ENCODE measurements around the gene FAM168B.

The FAM168B gene

DNA sequence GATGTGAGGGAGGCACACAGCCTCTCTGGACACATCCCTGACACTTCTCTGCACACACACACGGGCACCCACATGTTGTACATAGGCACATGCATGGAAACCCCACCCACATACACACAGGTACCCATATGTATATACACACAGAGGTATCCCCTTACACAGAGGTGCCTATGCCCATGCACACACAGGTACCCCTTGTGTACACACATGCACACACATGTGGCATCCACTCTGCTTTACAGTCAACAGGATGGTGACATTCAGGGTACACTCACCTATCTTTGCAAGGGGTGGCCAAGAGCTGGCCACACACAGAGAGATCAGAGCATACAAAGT, 59.5 kb downstream of the FAM168B start:
- H3K4me3 Mint-ChIP-seq: peak overlapping the region; percentile 26
- H3K36me3 Mint-ChIP-seq (ENCODE audit: low read depth): no peaks in the 10 kb centered on the region

DNA sequence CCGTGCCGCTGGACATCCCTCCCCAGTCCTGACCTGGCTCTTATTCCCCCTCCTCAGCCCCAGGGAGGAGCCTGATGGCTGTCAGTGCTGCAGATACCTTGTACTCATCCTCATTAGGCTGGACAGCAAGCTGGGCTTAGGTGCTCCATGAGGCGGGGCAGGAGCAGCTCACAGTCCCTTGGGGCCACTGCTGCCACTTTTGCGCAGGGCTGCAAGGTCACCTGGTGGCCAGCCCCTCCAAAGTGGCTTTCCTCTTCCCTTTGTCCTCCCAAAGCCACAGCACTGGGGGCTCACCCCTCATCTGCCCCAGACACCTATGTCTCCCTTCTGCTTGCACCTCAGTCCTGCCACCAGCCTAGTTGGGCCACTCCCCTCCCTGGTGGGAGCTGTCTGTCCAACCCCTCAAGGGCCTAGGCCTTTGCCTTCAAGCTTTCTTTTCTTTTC, 60.8 kb downstream of the FAM168B start:
- Mint-ChIP-seq H3K27ac (no peak overlapping the region), H3K4me3 (no peak overlapping the region), H3K4me1 (ENCODE audit: low read depth) (peaks cover 6% of the 10 kb centered on the region), H3K36me3 (ENCODE audit: low read depth) (no peaks in the 10 kb centered on the region), H3K9me3 (no peaks in the 10 kb centered on the region), H3K27me3 (peaks cover 17% of the 10 kb centered on the region)

More for the DNA sequence above, 59.5 kb downstream of the FAM168B start:
- Mint-ChIP-seq H3K9me3 (no peaks in the 10 kb centered on the region), H3K27me3 (peaks cover 12% of the 10 kb centered on the region), H3K27ac (no peak overlapping the region), H3K4me1 (ENCODE audit: low read depth) (peaks cover 6% of the 10 kb centered on the region)

DNA sequence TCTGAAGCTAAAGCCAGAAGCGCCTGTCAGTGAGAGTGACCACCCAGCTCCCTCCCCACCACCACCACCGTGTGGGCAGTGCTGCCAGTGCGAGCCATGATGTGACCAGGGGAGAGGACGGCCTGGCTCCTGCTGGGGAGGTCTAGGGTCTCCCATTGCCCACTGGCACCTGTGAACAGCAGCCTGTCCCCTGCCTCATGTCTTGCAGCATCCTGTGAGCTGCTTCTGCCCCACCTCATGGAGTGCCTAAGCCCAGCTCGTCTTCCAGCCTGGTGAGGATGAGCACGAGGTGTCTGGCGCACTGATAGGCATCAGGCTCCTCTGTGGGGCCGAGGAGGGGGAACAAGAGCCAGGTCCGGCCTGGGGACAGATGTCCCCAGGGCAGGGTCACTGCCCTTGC, 61.4 kb downstream of the FAM168B start:
- Mint-ChIP-seq H3K9me3 (no peaks in the 10 kb centered on the region), H3K36me3 (ENCODE audit: low read depth) (no peaks in the 10 kb centered on the region), H3K27ac (no peak overlapping the region), H3K4me3 (no peak overlapping the region), H3K4me1 (ENCODE audit: low read depth) (peaks cover 6% of the 10 kb centered on the region), H3K27me3 (peaks cover 22% of the 10 kb centered on the region)

DNA sequence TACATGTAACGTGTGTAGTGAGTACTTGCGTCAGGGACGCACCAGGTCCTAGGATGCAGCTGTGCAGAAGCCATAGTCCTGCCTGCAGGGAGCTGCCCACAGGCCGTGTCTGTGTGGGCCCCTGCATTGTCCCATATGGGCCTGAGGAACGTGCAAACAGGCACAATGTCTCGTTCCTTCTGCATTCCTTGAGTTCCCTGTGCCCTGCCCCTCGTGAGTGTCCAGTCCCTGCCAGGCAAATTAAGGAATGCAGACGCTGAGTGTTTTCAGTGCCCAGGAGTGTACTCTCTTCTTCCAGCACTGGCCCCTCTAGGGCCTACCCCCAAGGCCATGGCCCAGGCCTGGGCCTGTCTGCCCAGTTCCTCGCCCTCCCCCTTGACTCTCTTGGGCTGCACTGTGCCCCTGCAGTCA, 61.8 kb downstream of the FAM168B start:
- Mint-ChIP-seq H3K27me3 (peaks cover 23% of the 10 kb centered on the region), H3K9me3 (no peaks in the 10 kb centered on the region), H3K4me3 (no peak overlapping the region), H3K36me3 (ENCODE audit: low read depth) (no peaks in the 10 kb centered on the region), H3K4me1 (ENCODE audit: low read depth) (peaks cover 6% of the 10 kb centered on the region), H3K27ac (no peak overlapping the region)

DNA sequence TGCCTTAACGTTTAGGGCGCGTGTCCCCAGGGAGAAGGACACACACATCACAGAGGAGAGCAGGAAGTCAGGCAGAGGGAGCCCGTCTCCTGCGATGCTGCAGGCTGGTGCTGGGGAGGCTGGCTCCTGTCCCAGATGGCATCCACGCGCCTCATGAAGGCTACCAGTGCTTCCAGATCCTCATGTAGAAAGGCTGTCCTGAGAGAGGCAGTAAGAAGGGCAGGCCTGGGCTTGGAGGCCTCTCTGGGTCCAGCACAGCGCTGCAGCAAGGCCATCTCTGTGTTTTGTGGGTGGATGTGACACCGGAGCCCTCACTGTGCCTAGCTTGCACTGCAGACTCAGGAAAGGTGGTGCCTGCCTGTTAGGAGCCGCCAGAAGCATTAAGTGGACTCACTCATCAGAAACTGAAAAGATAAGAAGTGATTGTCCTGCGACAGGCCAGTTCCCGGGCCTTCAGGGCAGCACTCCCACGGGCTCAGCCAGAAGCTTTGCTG, 62.7 kb downstream of the FAM168B start:
- Mint-ChIP-seq H3K27me3 (peaks cover 27% of the 10 kb centered on the region), H3K36me3 (ENCODE audit: low read depth) (no peaks in the 10 kb centered on the region), H3K9me3 (no peaks in the 10 kb centered on the region), H3K4me1 (ENCODE audit: low read depth) (peaks cover 6% of the 10 kb centered on the region), H3K27ac (no peak overlapping the region), H3K4me3 (no peak overlapping the region)

DNA sequence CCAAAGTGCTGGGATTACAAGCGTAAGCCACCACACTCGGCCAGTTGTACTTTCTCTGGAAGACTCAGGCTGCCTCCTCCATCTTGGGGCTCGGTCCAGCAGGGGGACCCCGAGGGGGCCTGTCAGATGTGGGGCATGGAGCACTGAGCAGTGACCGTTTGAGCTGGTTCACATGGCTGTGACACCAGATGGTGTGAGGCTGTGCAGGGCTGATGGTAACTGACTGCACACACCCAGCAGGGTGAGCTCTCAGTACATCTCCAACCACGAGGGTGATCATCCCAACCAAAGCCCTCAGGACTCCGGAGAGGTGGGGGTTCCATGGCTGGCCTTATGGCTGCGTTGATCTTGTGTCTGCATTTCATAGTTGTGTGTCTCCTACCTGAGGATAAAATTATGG, 63.4 kb downstream of the FAM168B start:
- Mint-ChIP-seq H3K27ac (no peak overlapping the region), H3K27me3 (peaks cover 30% of the 10 kb centered on the region), H3K4me3 (no peak overlapping the region), H3K4me1 (ENCODE audit: low read depth) (peaks cover 6% of the 10 kb centered on the region), H3K36me3 (ENCODE audit: low read depth) (no peaks in the 10 kb centered on the region), H3K9me3 (no peaks in the 10 kb centered on the region)

DNA sequence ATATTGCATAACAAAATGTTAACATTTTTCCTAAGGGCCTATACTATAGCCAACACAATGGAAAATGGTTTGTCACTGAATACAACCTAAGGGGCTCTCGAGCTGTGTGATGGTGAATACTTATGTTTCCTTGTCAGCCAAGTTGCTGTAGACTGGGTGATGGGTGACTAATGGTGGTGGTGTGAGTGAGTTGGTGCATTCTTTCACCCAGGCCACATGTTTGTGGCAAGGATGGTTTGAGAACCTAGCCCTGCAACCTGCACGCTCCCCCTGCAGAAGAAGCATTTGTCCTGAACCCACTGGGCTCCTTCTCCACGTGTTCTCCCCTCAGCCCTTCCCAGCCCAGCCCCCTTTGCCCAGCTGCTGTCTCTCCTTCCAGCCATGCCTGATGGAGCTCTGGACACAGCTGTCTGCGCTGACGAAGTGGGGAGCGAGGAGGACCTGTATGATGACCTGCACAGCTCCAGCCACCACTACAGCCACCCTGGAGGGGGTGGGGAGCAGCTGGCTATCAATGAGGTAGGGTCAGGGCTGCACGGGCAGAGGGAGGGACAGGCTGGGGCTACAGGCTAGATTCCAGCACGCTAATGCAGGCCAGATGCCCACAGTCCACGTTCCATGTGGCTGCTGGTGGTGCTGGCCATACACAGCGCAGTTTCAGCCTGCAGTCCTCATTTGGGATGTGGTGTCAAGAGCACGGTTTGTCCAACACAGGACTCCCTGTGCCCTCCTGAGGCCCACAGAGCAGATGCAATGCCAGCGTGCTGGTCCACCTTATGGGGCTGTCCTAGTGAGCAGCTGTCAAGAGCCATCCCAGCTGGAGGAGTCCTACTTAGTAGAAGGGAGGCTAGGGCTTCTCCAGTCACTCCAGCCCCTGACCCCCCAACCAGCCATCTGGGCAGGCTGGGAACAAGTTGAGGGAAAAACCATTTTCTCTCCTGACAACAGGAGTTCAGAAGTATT, 65.4 kb downstream of the FAM168B start:
- no peak overlapping the region for H3K27ac Mint-ChIP-seq
- no peaks in the 10 kb centered on the region for H3K36me3 Mint-ChIP-seq (ENCODE audit: low read depth)
- H3K4me1 Mint-ChIP-seq (ENCODE audit: low read depth): no peaks in the 10 kb centered on the region
- H3K9me3 Mint-ChIP-seq: no peaks in the 10 kb centered on the region
- no peak overlapping the region for H3K4me3 Mint-ChIP-seq
- peaks cover 26% of the 10 kb centered on the region for H3K27me3 Mint-ChIP-seq

DNA sequence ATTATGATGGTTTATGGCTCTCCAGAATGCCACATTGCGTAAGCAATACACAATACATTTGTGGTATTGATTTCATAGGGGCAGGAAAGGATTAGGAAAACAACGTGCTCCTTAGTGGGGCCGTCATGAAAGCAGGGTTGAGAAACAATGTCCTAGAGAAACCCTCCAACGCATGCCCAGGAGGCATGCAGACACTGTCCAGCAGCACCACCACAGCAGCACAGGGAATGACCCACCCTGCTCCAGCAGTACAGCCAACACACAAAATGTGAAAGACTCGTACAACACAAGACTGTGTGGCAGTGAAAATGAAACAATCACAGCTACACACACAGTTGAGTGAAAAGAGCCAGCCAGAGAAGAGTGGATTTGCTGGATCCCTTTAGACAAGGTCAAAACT, 66.3 kb downstream of the FAM168B start:
- Mint-ChIP-seq H3K27me3 (peaks cover 32% of the 10 kb centered on the region), H3K4me3 (no peak overlapping the region), H3K4me1 (ENCODE audit: low read depth) (no peaks in the 10 kb centered on the region), H3K36me3 (ENCODE audit: low read depth) (no peaks in the 10 kb centered on the region), H3K27ac (no peak overlapping the region), H3K9me3 (no peaks in the 10 kb centered on the region)

DNA sequence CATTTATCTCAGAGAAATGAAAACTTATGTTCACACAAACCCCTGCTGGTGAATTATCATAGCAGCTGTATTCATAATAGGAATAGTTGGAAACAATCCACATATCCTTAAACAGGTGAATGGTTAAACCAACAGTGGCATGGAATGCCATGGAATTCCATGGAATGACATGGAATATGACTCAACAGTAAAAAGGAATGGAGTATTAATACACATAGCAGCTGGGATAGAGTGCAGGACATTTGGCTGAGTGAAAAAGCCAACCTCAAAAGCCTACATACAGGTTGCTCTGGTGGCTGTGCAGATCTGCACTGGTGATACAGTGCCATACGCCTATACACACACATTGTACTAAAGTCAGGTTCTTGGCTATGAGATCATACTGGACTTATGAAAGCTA, 69.5 kb downstream of the FAM168B start:
- Mint-ChIP-seq H3K4me1 (ENCODE audit: low read depth) (no peaks in the 10 kb centered on the region), H3K9me3 (peaks cover 4% of the 10 kb centered on the region), H3K36me3 (ENCODE audit: low read depth) (no peaks in the 10 kb centered on the region), H3K27ac (no peak overlapping the region), H3K4me3 (no peak overlapping the region), H3K27me3 (peaks cover 36% of the 10 kb centered on the region)

DNA sequence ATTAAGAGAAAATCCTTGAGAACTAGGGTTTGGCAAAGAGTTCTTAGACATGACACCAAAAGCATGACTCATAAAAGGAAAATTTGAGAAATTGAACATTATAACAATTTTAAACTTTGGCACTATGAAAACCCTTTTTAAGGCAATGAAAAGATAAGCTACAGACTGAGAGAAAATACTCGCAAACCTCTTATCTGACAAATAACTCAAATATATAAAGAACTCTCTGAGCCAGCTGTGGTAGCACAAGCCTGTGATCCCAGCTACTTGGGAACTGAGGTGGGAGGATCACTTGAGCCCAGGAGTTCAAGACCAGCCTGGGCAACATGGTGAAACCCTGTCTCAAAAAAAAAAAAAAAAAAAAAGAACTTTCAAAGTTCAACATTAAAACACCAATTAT, 70.5 kb downstream of the FAM168B start:
- H3K27ac Mint-ChIP-seq: no peak overlapping the region
- H3K27me3 Mint-ChIP-seq: peaks cover 33% of the 10 kb centered on the region
- no peaks in the 10 kb centered on the region for H3K4me1 Mint-ChIP-seq (ENCODE audit: low read depth)
- no peaks in the 10 kb centered on the region for H3K36me3 Mint-ChIP-seq (ENCODE audit: low read depth)
- H3K9me3 Mint-ChIP-seq: peaks cover 4% of the 10 kb centered on the region
- no peak overlapping the region for H3K4me3 Mint-ChIP-seq

DNA sequence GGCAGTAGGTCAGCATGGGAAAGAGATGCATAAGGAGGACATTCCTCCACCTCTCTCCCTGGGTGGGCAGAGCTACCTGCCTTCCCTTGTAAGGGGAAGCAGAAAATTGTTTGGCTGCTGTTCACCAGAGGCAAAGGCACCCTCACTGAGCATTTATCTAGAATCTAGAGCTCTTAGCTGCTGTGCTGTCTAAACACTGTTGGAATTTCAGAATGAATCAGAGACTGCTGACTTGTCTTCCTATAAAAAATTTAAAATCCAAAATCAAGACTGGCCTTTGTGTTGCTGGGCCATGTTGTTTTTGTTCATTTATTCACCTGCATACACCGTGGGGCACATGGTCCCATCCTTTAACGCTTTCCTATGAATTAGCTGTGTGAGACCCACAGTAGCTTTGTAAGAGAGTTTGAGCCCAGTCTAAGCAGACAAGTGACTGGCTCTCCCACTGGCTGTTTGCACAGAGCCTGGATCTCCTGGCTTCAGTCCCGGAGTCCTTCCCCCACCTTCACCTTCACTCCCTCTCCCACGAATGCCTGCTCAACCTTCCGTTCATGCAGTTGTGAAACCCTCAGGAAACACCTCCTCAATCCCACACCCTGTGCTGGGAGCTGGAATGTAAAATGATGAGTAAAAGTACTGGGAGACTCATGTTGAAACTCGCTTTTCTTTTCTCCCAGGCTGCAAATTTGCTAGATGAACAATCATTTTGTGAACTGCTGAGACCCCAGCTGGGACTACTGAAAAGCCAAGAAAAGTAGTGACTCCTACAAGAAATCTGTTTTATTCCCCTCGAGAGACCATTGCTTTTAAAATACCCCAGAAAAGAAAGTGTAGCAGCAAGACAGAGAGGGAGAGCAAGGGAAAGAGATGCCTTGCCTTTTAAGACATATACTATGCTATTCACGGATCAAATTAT, 76.2 kb downstream of the FAM168B start:
- Mint-ChIP-seq H3K36me3 (ENCODE audit: low read depth) (no peaks in the 10 kb centered on the region), H3K27ac (no peak overlapping the region), H3K4me3 (no peak overlapping the region), H3K9me3 (peaks cover 4% of the 10 kb centered on the region), H3K27me3 (peaks cover 16% of the 10 kb centered on the region), H3K4me1 (ENCODE audit: low read depth) (no peaks in the 10 kb centered on the region)

DNA sequence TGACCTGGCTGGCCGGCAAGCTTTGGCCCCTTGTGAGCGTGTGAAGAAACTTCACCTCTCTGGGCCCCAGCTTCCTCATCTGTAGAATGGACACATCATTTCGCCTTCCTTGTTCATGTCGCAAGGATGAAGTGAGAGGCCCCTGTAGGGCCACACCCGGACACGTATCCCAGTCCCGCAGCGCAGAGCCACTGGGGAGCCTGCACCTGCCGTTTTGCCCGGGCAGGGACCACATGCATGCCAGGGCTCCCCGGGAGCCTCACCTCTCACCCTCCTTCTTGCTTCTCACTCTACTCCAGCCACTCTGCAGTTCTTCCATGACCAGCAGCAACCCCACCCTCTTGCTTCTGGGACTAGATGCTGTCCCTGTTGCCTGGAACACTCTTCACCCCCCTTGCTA, 77.5 kb downstream of the FAM168B start:
- Mint-ChIP-seq H3K4me3 (no peak overlapping the region), H3K9me3 (no peaks in the 10 kb centered on the region), H3K36me3 (ENCODE audit: low read depth) (no peaks in the 10 kb centered on the region), H3K4me1 (ENCODE audit: low read depth) (peaks cover 12% of the 10 kb centered on the region), H3K27ac (no peak overlapping the region), H3K27me3 (peaks cover 10% of the 10 kb centered on the region)

DNA sequence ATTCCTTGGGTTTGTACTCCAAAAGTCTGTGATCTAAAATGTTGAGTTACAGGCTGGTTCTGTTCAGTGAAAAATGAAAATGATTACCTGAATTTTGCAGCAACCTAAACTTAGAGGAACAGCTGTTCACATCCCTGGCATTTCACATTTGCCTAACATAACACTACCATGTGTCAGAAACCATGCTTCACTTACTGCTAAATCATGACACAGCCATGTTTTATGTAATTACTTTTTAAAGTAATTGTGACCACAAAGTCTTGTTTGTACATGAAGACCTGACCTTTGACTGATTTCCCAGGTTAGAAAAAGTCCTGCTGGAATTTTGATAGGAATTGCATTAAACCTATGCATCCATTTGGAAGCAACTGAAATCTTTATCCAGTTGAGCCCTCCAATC, 79.1 kb downstream of the FAM168B start:
- Mint-ChIP-seq H3K36me3 (ENCODE audit: low read depth) (no peaks in the 10 kb centered on the region), H3K4me3 (no peak overlapping the region), H3K27ac (no peak overlapping the region), H3K9me3 (no peaks in the 10 kb centered on the region), H3K4me1 (ENCODE audit: low read depth) (peaks cover 28% of the 10 kb centered on the region), H3K27me3 (peaks cover 10% of the 10 kb centered on the region)

DNA sequence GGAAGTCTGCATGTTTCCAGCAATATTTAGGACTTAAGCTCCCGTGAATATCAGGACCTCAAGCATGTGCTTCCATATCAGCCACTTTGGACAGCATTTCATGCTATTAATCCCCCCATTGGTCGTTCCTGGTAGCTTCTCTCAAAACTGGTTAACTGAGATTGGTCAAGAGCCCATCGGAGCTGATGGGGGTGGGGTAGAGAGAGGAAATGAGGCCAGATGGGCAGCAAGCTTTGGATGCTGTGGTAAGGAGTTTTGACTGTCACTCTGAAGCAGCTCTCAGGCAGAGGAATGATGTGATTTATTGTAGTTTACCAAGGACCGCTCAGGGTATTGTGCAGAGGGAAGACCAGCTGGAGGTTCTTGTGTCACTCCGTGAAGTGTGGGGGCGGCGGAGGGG, 81.8 kb downstream of the FAM168B start:
- no peaks in the 10 kb centered on the region for H3K36me3 Mint-ChIP-seq (ENCODE audit: low read depth)
- H3K9me3 Mint-ChIP-seq: no peaks in the 10 kb centered on the region
- H3K4me3 Mint-ChIP-seq: no peak overlapping the region
- H3K4me1 Mint-ChIP-seq (ENCODE audit: low read depth): peaks cover 33% of the 10 kb centered on the region
- no peak overlapping the region for H3K27ac Mint-ChIP-seq
- peaks cover 5% of the 10 kb centered on the region for H3K27me3 Mint-ChIP-seq

DNA sequence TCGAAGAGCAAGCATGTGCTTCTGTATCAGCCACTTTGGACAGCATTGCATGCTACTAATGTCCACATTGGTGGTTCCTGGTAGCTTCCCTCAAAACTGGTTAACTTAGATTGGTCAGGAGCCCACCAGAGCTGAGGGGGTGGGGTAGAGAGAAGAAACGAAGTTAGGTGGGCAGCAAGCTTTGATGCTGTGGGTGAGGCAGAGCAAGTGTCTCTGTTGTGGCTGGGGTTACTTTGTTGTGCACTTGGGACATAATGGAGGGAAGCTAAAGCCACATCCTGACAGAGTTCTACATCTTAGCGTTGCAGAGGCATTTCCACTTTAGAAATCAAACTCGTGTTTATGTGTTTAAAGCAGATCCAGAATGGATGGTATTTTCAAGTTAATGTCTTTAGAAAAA, 82.7 kb downstream of the FAM168B start:
- H3K27ac Mint-ChIP-seq: peak overlapping the region; percentile 17

More for the DNA sequence above, 82.7 kb downstream of the FAM168B start:
- no peaks in the 10 kb centered on the region for H3K27me3 Mint-ChIP-seq
- H3K9me3 Mint-ChIP-seq: no peaks in the 10 kb centered on the region
- peaks cover 33% of the 10 kb centered on the region for H3K4me1 Mint-ChIP-seq (ENCODE audit: low read depth)
- H3K4me3 Mint-ChIP-seq: peak overlapping the region; percentile 22
- H3K36me3 Mint-ChIP-seq (ENCODE audit: low read depth): no peaks in the 10 kb centered on the region
